ENCODE results near the gene ANTXR1.

ANTXR1 gene

DNA sequence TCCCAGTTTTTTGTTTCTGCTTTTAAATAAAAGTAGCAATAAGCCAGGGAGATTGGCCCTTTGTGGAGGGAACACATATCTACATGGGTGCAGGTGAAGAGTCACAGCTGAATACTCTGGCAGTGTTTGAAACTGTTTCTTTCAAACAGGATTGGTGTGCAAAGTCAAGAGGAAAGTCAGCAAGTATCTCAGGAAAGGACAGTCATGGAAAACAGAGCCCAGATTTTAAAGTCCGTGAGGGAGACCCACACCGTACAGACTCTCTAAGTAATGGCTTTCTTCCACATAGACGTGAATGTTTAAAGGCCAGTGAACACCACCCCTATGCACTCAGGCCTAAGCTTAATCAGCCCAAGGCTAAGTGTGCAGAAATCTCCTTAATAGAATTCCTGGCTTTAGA is 278.7 kb downstream of the ANTXR1 start:
- no peak for DNase-seq

DNA sequence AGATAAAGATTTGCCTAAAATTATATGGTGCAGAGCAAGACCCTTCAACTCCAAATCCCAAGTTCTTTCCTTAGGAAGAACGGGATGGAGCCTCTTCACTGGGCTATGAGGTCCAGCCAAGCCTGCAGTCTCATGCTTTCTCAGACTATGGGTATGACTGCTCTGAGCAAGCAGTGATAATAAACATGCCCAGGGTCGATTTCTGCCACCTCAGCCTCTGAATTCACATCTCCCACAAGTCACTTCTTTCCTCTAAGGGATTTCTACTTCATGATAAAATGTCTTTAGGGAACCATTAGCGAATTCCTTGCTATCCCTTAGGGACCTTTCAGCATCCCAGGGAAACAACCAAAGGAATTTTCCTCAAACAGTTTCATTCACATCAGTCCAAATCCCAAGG is 279.3 kb downstream of the ANTXR1 start:
- DNase-seq: no peak

DNA sequence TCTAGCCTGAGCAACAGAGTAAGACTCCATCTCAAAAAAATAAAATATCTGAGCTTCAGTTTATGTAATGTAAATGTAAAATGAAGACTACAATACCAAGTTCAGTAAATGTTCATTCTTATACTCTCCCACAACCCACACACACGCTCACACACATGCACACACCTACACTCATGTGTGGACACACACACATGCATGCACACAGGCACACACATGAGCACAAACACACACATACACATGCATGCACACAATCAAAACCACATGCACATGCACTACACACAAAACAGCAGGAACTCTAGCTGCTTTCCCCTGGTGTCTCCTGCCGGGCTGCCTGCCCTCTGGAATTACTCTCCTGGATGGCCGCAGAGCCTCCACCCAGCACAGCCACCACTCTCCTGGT is 283.4 kb downstream of the ANTXR1 start:
- DNase-seq: no peak

DNA sequence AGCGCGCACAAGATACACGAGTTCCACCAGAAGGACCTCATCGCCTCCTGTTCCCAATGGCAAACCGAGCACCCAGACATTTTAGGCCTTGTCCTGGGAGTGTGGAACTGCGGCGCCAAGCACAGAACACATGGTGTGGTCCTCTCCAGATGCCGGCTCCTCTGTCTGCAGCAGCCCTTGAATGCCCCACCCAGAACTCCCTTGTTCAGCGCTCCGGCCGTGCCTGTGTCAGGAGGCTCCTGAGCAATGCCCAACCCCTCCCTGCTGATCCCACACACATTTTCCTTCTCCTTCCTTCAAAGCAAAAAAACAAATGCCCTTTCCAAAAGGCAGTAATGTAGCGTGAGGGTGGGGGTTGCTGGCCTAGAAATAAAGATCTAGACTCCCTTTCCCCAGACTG is 284.2 kb downstream of the ANTXR1 start:
- no peak for DNase-seq

DNA sequence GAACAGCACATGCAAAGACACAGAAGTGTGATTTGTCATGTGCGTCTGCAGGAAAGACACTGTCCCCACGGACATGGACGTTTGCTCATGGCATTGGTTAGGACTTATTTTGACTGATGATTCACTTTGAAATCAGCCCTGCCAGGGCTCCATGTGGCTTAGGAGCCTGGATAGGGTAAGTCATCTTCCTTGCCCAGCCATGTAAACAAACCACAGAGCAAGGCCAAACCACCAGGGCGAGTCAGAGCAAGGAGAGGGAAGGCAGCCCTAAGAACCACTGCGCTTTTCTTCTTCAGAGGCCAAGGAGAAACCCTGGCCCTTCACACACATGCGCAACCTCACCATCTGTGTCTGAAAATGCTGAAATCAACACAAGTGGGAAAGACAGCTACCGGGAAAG is 285.3 kb downstream of the ANTXR1 start:
- no peak for DNase-seq

DNA sequence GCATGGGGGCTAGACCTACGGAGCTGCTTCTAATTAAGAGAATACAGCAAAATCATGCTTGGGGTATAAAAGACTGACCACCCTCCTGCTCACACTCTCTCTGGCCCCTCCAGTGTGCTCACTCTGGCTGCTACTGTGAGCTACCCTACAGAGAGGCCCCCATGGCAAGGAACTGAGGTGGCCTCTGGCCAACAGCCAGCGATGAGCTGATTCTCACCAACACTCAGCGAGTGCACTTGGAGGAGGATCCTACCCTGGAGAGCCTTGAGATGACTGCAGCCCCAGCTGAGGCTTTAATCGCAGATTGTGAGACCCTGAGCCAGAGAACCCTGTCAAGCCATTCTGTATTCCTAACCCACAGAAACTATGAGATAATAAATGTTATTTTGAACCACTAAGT is 285.9 kb downstream of the ANTXR1 start:
- no peak for DNase-seq
